T-helper 1 cell (primary cell): ENCODE measurements around the gene NOS3.

Experiments
- DNase-seq, 5 donors: peaks; one replicate each; pipeline ENCODE4 v3.0.0-alpha.2; 2012 to 2020

NOS3 gene

DNA sequence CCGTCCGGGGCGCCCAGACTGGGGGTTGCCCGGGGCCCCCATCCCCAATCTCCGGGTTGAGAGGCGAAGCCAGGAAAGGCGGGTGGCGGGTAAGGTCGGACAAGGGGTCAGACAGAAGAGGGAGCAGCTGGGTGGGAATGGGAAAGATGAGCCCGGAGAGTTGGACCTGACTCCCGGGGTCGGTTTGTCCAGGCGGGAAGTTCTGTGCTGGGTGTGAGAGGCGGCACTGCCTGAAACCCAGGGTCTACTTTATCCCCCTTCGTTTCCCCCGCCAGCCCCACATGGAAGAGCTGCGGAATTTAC, 69.2 kb downstream of the NOS3 start:
- DNase-seq = no peak

DNA sequence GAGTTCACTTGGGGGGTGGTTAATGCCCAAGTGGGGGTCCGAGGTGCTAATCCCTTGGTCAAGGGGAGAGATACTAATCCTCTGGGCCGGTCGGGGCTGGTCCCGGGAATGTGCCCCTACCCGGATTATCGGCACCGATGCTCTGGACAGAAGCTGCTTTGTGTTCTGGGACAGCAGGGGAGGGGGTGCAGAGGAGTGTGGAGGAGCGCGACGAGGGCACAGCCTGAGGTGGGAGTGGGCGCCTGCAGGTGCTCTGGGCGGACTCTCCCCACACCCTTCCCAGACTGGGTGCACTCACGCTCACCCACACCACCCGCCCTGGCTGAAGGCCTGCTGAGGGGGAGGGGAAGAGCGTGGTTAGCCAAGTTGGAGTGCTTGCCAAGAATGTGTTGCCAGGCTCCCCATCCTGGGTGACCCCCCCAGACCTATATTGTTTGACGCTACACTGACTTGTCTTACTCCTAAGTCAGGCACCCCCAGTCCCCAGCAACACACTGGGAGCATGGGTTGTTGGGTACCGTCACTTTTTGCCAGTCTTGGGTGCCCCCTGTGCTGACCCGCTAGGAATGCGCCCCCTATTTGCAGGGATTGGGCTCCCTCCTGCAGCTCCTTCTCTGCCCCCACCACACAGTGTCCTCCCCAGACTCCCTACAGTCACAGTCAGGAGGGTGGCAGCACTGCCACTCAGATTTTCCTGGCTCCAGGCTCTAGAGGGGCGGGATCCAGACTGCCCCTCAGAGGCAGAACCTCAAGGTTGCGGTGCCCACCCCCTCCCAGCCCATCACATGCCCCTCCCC, 69.8 kb downstream of the NOS3 start:
- no peak for DNase-seq

DNA sequence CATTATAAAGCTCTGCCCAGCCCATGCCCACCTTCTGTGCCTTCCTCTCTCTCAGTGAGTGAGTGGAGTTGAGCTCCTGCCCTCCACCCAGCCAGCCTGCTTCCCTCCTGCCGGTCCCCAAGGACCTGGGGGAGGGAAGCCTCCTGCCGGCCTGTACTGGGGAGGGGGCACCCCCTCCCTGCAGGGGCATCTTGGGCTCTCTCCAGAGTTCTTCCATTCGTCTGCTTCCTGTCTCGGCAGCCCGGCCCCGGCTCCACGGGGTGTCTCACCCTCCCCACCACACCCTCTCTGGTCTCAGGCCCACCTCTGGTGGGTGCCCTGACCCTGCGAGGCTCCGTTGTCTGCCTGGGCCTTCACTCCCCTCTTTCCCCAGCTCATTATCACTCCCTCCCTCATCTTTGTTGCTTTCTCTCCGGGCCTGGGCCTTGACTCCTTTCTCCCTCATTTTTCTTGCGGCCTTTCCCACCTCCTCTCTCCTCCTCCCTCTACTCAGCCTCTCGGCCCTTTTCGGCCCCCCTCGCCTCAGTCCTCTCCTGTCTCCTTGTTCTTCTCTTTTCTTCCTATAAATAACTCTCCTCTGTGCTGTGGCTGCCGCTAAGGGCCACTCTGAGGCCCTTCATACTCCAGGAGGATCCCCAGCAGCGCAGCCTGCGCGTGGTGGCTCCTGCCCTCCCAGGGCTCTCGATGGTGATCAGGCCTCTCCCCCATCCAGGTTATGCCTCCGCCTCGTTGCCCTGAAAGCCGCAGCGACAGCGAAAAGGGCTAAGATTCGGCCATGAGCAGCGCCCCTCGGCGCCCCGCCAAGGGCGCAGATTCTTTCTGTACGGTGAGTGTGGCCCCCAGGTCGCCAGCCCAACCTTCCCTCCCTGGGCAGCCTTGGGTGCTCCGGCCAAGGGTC, 70.6 kb downstream of the NOS3 start:
- DNase-seq = no peak

DNA sequence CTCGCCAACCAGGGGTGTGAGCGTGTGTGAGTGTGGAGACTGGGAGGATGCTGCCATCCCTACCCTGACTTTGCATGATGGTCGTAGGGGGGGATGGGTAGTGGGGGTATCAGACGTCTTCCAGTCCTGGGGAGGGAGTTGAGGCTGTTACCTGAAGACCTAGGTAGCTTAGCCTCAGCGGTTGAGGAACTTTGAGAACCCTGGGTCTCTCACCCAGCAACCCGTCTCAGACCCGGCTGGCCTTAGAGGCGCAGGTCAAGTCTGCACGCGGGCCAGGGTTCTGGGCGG, 71.2 kb downstream of the NOS3 start:
- DNase-seq = no peak

DNA sequence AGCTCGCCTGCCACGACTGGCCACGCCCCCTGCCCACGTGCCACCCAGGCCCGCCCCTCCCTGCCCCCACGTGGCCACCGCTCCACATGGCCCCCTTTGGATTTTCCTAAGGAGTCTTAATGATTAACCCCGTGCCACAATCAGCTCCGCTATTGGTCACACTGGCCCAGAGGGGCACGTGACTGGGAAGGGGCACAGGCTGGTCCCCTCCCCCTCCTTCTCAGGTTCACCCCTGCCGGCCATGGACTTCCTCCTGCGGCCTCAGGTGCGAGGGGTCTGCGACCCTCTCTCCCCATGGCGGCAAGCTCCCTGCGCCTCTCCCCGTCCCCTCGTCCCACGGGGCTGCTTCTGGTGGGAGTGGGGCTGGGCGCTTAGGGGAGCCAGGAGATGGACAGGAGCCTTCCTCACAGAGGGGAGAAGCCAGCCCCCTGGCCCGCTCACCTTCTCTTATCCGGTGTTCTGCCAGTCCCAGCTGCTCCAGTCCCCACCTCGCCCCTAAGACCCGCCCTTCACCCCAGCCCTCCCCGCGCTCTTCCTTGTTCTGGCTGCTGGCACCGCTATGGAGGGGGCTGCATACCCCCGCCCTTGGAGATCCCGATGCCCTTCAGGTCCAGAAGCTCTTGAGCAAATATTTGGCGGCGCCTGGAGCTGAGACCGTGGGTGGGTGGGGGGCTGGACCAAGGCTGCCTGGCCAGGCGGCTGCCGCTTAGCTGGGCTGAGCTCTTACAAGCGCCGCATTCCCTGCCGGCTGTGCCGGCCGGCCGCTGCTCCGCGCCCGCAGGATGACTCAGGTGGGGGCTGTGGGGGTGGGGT, 71.8 kb downstream of the NOS3 start:
- no peak for DNase-seq

DNA sequence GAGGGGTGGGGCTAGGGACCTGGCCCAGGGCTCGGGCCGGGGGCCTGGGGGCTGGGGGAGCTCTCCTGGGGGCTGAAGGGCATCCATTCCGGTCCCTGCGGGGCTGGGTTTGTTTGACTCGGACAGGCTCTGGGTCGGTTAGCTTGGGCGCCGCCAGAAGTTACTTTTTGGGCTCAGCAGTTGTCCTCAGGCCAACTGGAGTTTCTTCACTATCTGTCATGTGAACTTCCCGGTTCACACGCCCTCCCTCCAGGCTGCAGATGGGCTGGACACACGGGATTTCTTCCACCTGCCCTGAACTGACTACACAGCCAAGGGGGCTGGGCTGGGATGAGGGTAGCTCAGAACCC, 72.4 kb downstream of the NOS3 start:
- DNase-seq = no peak
